GM18507 (cell line): ENCODE data around the gene C9orf43.
"Not testable (repeated sequence)": the region's sequence is repeated elsewhere in the genome, so short reads cannot be mapped to it uniquely, and the experiment has no call there.

Source experiments
- DNase-seq: peaks from one replicate; pipeline ENCODE4 v3.0.0; 2011; ENCODE audit warnings: low read depth; ENCODE audit not compliant: insufficient read length; ENCODE audit errors: extremely low spot score
- FAIRE-seq: peaks from 2 replicates; lab custom pipeline; 2011; peaks lifted over from hg19 to GRCh38; lab: Jason Lieb, UNC

Gene C9orf43

DNA sequence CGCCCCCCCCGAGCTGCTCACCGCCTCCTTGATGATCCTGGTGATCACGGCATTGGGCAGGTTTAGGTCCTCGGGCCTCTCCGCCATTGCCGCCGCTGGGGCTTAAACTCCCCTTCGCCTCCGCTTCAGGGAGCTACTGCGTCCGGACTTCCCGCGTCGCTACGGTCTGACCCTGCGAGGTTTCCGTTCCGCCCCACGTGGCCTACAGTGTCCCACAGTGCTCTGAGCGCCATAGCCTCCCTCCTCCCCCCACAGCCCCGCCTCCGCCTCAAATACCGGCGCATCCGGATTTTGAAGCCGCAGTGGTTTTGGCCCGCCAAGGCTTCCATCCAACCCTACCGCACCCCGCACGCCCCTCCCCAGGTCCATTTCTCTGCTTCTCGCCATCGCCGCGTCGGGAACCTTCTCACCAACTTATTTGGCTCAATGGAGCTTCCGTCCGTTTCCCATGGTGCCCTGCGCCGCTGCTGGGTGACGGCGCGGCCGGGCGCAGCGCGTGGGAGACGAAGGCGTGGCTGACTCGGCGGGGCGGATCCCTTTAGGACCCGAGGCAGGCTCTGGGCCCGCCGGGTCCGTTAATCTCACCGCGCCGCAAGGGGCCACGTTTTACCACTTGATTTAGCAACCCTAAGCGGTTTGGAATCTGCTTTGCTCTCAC is at the start of gene C9orf43, which contains the start of gene POLE3:
C9orf43 (plus strand) TSS at position 541 of the 658 bp plus-strand sequence. CDS start 2,747 bp downstream, outside the sequence.
POLE3 (minus strand) TSS at position 469 of the 658 bp plus-strand sequence; CDS start at position 87, 382 bp downstream.
- peak; percentile 78 for DNase-seq
- FAIRE-seq = peak; percentile 90

GRCh38 chr9:113361304-113362018 is 49.1 kb upstream of the C9orf43 start:
- FAIRE-seq = no peak
- no peak for DNase-seq

DNA sequence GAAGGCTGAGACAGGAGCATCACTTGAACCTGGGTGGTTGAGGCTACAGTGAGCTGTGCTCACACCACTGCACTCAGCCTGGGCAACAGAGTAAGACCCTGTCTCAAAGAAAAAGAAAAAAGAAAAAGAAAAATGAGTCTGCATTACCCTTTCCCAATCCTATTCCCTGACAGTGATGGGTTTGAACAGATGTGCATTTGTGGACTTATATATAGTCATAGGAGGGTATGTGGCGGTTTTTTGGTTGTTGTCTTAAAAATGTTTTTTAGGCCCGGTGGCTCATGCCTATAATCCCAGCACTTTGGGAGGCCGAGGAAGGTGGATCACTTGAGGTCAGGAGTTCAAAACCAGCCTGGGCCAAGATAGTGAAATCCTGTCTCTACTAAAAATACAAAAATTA is 47.2 kb upstream of the C9orf43 start:
- FAIRE-seq = no peak
- no peak for DNase-seq

- DNase-seq (no peak), FAIRE-seq (no peak)
Measured at GRCh38 chr9:113364951-113365350, 45.6 kb upstream of the C9orf43 start.

GRCh38 chr9:113365652-113366051 is 44.9 kb upstream of the C9orf43 start:
- FAIRE-seq, DNase-seq: not testable (repeated sequence)

DNA sequence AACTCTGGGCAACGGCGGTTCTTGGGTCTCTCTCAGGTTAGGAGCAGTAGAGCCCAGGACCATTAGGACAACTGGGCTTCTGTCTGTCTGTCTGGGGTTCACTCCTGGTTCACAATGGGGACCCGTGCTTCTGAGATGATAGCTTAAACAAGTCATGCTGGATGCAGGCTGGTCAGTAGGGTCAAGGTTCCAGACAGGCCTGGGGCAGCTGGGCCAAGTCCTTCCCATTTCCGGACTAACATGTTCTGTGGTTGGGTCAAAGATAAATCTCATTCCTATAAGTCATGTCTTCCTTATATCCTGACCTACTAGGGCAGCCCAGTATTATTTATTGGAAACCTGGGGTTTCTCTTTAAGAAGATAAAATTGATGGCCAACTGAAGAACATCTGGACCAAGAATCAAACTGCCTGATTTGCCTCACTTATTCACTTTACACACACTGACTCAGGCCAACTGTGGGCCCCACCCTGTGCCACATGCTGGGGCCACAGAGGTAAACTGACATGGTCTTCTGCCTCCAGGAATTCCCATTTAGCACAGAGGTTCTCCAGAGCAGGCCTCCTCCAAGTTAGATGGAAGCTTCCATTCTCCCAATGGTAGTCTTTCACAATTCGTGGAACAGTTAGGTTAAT is 42.1 kb upstream of the C9orf43 start:
- no peak for FAIRE-seq
- no peak for DNase-seq

DNA sequence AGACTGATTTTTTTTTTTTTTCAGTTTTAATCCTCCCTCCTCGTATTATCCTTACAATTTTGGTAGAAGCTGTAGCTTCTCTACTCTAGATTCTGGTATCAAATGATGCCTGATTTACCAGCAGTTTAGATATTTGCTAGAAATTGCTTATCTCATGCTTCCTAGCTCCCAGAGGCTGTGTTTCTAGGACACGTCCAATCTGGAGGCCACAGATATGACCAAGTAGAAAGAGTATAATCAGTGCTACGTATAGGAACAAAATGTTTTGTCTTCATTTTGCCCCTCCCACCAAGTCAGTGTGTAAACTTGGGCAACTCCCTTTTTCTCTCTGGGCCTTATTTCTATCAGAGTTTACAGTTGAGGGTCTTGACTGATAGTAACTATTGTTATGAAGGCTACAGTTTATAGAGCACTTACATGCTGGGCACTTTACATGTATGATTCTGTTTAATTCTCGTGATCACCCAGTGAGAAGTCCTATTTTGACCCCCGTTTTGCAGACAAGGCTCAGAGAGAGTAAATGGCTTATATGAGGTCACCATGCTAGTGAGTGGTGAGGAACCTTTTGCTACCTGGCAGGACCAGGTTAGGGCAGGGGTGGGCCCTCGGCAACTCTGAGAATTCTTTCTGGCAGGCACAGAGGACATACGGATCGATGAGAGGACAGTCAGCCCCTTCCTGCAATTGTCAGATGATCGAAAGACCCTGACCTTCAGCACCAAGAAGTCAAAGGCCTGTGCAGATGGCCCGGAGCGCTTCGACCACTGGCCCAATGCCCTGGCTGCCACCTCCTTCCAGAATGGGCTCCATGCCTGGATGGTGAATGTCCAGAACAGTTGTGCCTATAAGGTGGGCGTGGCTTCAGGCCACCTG is 41.3 kb upstream of the C9orf43 start:
- no peak for DNase-seq
- no peak for FAIRE-seq

GRCh38 chr9:113369855-113370140 is 40.7 kb upstream of the C9orf43 start:
- DNase-seq (no peak), FAIRE-seq (no peak)

DNA sequence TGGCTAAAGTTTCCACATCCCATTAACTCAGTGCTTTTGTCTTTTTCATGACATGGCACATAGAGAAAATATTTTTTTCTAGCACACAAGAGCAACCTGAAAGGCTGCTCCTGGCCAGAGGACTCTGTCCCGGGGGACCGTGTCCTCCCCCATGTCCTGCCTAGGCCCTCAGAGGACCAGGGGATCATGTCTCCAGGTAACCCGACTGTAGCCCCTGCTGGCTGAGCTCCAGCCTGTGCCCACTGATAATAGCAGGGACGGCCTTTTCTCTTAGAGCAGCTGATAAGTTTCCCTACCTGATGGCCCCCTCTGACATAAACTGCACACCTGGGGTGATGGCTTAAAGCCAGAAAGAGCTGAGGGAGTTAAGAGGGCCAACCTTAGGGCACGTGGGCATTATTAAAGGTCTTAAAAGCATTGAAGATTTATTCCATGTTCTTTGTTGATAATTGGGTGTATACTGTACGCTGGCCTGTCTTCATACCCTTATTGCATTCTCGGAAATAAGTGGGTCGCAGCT is 39.7 kb upstream of the C9orf43 start:
- FAIRE-seq = no peak

GRCh38 chr9:113372059-113372458 is 38.5 kb upstream of the C9orf43 start:
- FAIRE-seq (no peak), DNase-seq (no peak)

More for the DNA sequence above, 39.7 kb upstream of the C9orf43 start:
- no peak for DNase-seq

DNA sequence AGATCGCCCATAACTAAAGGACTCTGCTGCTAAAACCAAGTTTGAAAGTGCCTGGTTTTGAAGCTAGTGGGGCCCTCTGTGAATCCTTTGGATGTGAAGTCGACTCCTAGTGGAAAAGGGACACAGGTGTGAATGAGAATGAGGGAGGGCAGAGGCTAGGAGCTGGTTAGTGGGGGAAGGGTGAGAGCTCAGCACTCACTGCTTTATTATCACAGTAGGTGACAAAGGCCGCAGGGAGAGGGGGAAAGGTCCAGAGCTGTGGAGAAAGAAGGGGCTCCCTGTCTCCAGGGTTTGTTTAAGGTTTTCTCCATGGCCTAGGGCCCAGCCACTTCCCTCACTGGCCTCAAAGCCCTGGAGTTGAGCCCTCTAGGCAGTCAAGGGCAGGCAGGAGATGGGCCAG is 37.3 kb upstream of the C9orf43 start:
- no peak for DNase-seq
- no peak for FAIRE-seq

- no peak for DNase-seq
- no peak for FAIRE-seq
Measured at GRCh38 chr9:113373676-113374392, 36.7 kb upstream of the C9orf43 start.

DNA sequence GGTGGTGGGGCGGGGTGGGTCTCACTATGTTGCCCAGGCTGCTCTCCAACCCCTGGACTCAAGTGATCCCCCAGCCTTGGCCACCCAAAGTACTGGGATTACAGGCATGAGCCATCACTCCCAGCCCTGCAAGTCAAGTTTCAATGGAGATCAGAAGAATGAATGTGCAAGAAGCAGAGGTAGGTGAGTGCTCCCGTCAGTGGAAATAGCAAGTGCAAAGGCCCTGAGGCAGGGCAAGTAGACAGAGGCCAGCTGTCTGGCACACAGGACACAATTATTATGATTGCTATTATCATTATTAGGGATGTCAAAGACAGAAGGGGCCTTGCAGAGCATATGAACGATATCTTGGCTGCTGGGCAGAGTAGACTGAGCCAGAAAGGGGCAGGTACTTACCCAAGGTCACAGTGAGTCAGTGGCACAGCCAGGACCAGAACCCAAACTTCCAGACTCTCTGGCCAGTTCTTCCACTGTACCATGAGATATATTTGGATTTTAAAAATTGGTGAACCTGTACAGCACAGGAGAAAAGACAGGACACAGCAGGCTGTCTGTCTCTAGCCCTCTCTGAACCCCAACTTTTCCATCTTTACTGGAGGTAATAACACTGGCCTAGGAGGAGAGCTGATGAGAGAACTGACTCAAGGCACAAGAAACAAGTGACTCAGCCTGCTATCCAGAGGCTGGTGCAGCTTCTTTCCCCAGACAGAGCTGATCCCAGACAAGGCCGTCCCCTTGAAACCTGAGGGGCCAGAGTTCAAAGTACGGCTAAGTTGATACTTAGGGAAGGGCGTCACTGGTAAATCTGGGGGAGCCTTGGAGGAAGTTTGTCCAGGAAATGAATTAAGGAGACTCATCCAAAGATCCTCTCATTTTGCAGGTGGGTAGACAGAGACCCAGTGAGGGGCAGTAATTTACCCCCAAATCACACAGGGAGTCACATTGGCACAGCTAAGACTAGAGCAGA is 35.2 kb upstream of the C9orf43 start:
- DNase-seq = no peak
- FAIRE-seq = no peak

GRCh38 chr9:113376634-113377567 is 33.6 kb upstream of the C9orf43 start, which contains the start of gene HDHD3:
HDHD3 (minus strand) TSS chr9:113376986; CDS start chr9:113374354, 2,632 bp downstream.
- DNase-seq = peak; percentile 90

DNA sequence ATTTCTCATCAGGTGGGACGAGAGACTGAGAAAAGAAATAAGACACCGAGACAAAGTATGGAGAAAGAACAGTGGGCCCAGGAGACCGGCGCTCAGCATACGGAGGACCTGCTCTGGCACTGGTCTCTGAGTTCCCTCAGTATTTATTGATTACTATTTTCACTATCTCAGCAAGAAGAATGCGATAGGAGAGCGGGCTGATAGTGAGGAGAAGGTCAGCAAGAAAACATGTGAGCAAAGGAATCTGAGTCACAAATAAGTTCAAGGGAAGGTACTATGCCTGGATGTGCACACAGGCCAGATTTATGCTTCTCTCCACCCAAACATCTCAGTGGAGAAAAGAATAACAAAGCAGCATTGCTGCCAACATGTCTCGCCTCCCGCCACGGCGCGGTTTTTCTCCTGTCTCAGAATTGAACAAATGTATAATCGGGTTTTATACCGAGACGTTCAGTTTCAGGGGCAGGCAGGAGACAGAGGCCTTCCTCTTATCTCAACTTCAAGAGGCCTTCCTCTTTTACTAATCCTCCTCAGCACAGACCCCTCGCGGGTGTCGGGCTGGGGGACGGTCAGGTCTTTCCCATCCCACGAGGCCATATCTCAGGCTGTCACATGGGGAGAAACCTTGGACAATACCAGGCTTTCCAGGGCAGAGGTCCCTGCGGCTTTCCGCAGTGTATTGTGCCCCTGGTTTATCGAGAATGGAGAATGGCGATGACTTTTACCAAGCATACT is 31.3 kb upstream of the C9orf43 start:
- FAIRE-seq, DNase-seq: not testable (repeated sequence)

More at GRCh38 chr9:113376634-113377567, 33.6 kb upstream of the C9orf43 start, which contains the start of gene HDHD3:
- FAIRE-seq = peak; percentile 39

DNA sequence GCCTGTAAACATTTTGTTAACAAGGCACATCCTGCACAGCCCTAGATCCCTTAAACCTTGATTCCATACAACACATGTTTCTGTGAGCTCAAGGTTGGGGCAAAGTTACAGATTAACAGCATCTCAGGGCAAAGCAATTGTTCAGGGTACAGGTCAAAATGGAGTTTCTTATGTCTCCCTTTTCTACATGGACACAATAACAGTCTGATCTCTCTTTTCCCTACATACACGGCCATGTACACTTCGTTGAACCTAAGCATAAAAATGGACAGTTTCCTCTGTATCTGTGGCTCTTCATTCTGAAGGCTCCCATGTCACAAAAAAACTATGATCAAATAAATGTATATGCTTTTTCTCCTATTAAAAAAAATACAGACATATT is 30.7 kb upstream of the C9orf43 start:
- FAIRE-seq, DNase-seq: not testable (repeated sequence)
